ENCODE measurements around the gene FMO5. TPM values are rescaled to one million over a fixed set of nuclear protein-coding genes. Genes with fewer than 3 reads are reported as not detected.

Gene FMO5
- total RNA-seq (100 to 1,000 TPM in 1 of 2 donors, 10 to 100 TPM in 1; 75.5 to 152 TPM), polyA plus RNA-seq (100 to 1,000 TPM in 1 of 2 donors, 10 to 100 TPM in 1; 36.0 to 123 TPM)

DNA sequence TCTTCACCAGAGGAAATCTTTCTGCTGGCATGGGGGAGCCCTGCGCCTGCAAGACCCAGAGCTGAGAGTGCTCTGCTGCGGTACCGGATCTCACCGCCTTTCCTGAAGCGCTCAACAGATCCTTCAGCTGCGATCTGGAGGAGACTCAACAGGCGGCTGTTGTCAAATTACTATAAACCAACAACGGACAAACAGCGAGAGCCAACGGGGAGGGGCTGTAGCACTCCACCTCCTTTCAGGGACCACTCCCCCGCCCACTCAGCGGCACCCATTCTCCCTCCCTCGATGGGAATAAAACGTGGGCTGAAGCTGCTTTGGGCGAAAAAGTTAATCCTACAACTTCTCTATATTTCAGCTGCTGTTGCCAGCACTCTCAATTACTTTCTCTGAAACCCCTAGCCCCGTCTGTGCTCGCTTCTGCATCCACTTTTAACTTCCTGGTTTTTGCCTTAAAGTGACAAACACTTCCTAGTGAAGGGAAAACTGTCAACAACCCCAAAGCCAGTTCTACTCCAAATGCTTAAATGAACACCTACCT is at the start of gene FMO5:
Gene FMO5 (minus strand): TSS at position 147 of the 538 bp plus-strand sequence. CDS start 310 bp downstream, outside the sequence.
- H3K9me3 ChIP-seq (ENCODE audit: control insufficient read depth in 4 of 4, low read length in 3 of 4) = no peaks in the 10 kb centered on the region
- TF ChIP-seq REST (IDR thresholded peaks at IDR 0.05) = peak; percentile 86
- peak; percentile 84 to 88 for TF ChIP-seq EGR1 (IDR thresholded peaks at IDR 0.05; ENCODE audit: low read depth in 2 of 2)
- TF ChIP-seq, protein P1, sequence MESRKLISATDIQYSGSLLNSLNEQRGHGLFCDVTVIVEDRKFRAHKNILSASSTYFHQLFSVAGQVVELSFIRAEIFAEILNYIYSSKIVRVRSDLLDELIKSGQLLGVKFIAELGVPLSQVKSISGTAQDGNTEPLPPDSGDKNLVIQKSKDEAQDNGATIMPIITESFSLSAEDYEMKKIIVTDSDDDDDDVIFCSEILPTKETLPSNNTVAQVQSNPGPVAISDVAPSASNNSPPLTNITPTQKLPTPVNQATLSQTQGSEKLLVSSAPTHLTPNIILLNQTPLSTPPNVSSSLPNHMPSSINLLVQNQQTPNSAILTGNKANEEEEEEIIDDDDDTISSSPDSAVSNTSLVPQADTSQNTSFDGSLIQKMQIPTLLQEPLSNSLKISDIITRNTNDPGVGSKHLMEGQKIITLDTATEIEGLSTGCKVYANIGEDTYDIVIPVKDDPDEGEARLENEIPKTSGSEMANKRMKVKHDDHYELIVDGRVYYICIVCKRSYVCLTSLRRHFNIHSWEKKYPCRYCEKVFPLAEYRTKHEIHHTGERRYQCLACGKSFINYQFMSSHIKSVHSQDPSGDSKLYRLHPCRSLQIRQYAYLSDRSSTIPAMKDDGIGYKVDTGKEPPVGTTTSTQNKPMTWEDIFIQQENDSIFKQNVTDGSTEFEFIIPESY (IDR thresholded peaks at IDR 0.05) = no peak
- no peak for TF ChIP-seq HNF4A (conservative IDR thresholded peaks at IDR 0.05)
- peak; percentile 72 for TF ChIP-seq YY1 (IDR thresholded peaks at IDR 0.05)
- no peak for TF ChIP-seq FOXA2 (IDR thresholded peaks at IDR 0.05)
- peak in 1 of 2 donors; percentile 17 for TF ChIP-seq RXRA (IDR thresholded peaks at IDR 0.05)
- peak in 1 of 2 donors; percentile 32 for TF ChIP-seq RAD21 (IDR thresholded peaks at IDR 0.05)
- TF ChIP-seq, protein P2, sequence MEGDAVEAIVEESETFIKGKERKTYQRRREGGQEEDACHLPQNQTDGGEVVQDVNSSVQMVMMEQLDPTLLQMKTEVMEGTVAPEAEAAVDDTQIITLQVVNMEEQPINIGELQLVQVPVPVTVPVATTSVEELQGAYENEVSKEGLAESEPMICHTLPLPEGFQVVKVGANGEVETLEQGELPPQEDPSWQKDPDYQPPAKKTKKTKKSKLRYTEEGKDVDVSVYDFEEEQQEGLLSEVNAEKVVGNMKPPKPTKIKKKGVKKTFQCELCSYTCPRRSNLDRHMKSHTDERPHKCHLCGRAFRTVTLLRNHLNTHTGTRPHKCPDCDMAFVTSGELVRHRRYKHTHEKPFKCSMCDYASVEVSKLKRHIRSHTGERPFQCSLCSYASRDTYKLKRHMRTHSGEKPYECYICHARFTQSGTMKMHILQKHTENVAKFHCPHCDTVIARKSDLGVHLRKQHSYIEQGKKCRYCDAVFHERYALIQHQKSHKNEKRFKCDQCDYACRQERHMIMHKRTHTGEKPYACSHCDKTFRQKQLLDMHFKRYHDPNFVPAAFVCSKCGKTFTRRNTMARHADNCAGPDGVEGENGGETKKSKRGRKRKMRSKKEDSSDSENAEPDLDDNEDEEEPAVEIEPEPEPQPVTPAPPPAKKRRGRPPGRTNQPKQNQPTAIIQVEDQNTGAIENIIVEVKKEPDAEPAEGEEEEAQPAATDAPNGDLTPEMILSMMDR (IDR thresholded peaks at IDR 0.05; ENCODE audit: low read depth, low read length, missing input control) = peak; percentile 28
- peak; percentile 67 for TF ChIP-seq TAF1 (conservative IDR thresholded peaks at IDR 0.05)
- TF ChIP-seq, protein P3, sequence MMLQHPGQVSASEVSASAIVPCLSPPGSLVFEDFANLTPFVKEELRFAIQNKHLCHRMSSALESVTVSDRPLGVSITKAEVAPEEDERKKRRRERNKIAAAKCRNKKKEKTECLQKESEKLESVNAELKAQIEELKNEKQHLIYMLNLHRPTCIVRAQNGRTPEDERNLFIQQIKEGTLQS (IDR thresholded peaks at IDR 0.05) = no peak
- peak; percentile 50 for TF ChIP-seq MAX (IDR thresholded peaks at IDR 0.05)
- no peak for TF ChIP-seq NR2F2 (IDR thresholded peaks at IDR 0.05)
- no peak for TF ChIP-seq FOXA1 (IDR thresholded peaks at IDR 0.05)
- no peak for TF ChIP-seq HNF4G (IDR thresholded peaks at IDR 0.05)
- TF ChIP-seq JUND (IDR thresholded peaks at IDR 0.05) = no peak
- TF ChIP-seq GABPA (IDR thresholded peaks at IDR 0.05 in 1 of 2, conservative IDR thresholded peaks at IDR 0.05 in 1 of 2) = peak in 1 of 2 donors; percentile 33
- no peak for TF ChIP-seq SP1 (IDR thresholded peaks at IDR 0.05)
- peak within 1 kb of the TSS; percentile 56 to 84 (median 78) for H3K4me3 ChIP-seq (ENCODE audit: low read depth in 1 of 3, low read length in 3 of 3)
- peak within 1 kb of the TSS; percentile 87 to 89 for H3K27ac ChIP-seq (ENCODE audit: low read depth in 1 of 2, low read length in 2 of 2)
- no peaks in the 10 kb centered on the region for H3K27me3 ChIP-seq (ENCODE audit: control insufficient read depth in 4 of 4, insufficient read depth in 4 of 4, low read length in 3 of 4)
- H3K4me1 ChIP-seq (ENCODE audit: control insufficient read depth in 4 of 4, insufficient read depth in 4 of 4, low read length in 3 of 4) = peaks cover 3 to 43% (median 28%) of the 10 kb centered on the region in 4 donors
- under 1% methylated on average over 17 of the region's 17 CpGs for WGBS
- peaks cover 0 to 8% (median 1%) of the 10 kb centered on the region in 4 donors for H3K36me3 ChIP-seq (ENCODE audit: control insufficient read depth in 4 of 4, insufficient read depth in 3 of 4, low read depth in 1 of 4, low read length in 3 of 4)
- DNase-seq (ENCODE audit: low spot score) = peak; percentile 55
- peak within 1 kb of the TSS; percentile 80 to 100 for H3K9ac ChIP-seq (ENCODE audit: low read depth in 1 of 2, low read length in 2 of 2)

Measured in liver (tissue), 9 donors.